ENCODE data around the gene SLC17A9.

DNA sequence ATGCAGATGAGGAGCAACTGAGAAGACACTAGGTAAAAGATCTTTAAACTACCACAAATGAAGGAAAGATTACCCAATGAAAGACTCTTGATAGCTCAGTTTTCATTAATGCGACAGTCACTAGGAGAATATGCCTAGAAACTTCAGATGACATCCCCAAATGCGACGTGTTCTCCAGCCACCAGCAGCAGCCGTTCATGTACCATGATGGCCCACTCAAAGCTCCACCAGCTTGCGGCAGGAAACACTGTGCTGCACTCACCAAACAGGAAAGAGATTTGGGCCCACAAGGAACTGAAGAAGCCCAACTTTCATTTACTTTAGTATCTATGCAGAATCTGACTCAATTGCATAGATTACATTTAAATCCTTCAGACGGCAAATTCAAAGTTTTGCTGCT, 33.7 kb upstream of the SLC17A9 start:
- TF ChIP-seq POLR2AphosphoS5 (IDR thresholded peaks at IDR 0.05; ENCODE audit: low read depth) (no peak), EZH2phosphoT487 (IDR thresholded peaks at IDR 0.05; ENCODE audit: unreplicated experiment) (no peak), ZNF331 (CRISPR knock-in tag; IDR thresholded peaks at IDR 0.05; ENCODE audit: low read depth) (no peak), EZH2 (IDR thresholded peaks at IDR 0.05; ENCODE audit: low read depth, unreplicated experiment) (no peak), CREB1 (CRISPR knock-in tag; IDR thresholded peaks at IDR 0.05; ENCODE audit: low read depth) (no peak), ZNF114 (CRISPR knock-in tag; IDR thresholded peaks at IDR 0.05) (no peak), JUNB (IDR thresholded peaks at IDR 0.05; ENCODE audit: unreplicated experiment) (no peak)
- TF ChIP-seq, protein P1, sequence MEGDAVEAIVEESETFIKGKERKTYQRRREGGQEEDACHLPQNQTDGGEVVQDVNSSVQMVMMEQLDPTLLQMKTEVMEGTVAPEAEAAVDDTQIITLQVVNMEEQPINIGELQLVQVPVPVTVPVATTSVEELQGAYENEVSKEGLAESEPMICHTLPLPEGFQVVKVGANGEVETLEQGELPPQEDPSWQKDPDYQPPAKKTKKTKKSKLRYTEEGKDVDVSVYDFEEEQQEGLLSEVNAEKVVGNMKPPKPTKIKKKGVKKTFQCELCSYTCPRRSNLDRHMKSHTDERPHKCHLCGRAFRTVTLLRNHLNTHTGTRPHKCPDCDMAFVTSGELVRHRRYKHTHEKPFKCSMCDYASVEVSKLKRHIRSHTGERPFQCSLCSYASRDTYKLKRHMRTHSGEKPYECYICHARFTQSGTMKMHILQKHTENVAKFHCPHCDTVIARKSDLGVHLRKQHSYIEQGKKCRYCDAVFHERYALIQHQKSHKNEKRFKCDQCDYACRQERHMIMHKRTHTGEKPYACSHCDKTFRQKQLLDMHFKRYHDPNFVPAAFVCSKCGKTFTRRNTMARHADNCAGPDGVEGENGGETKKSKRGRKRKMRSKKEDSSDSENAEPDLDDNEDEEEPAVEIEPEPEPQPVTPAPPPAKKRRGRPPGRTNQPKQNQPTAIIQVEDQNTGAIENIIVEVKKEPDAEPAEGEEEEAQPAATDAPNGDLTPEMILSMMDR (conservative IDR thresholded peaks at IDR 0.05; ENCODE audit: low read depth in 2 of 2): no peak
- TF ChIP-seq, protein P2, sequence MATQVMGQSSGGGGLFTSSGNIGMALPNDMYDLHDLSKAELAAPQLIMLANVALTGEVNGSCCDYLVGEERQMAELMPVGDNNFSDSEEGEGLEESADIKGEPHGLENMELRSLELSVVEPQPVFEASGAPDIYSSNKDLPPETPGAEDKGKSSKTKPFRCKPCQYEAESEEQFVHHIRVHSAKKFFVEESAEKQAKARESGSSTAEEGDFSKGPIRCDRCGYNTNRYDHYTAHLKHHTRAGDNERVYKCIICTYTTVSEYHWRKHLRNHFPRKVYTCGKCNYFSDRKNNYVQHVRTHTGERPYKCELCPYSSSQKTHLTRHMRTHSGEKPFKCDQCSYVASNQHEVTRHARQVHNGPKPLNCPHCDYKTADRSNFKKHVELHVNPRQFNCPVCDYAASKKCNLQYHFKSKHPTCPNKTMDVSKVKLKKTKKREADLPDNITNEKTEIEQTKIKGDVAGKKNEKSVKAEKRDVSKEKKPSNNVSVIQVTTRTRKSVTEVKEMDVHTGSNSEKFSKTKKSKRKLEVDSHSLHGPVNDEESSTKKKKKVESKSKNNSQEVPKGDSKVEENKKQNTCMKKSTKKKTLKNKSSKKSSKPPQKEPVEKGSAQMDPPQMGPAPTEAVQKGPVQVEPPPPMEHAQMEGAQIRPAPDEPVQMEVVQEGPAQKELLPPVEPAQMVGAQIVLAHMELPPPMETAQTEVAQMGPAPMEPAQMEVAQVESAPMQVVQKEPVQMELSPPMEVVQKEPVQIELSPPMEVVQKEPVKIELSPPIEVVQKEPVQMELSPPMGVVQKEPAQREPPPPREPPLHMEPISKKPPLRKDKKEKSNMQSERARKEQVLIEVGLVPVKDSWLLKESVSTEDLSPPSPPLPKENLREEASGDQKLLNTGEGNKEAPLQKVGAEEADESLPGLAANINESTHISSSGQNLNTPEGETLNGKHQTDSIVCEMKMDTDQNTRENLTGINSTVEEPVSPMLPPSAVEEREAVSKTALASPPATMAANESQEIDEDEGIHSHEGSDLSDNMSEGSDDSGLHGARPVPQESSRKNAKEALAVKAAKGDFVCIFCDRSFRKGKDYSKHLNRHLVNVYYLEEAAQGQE (IDR thresholded peaks at IDR 0.05; ENCODE audit: unreplicated experiment): no peak
